NB4 (cell line): ENCODE results near the gene DUS2.
"Not testable (repeated sequence)": the region's sequence is repeated elsewhere in the genome, so short reads cannot be mapped to it uniquely, and the experiment has no call there.

Source experiments
- DNase-seq: peaks from one replicate; pipeline ENCODE4 v3.0.0; 2010; ENCODE audit warnings: low read depth
- H3K4me3 ChIP-seq: one replicate; pipeline ENCODE4 v1.5.1; 2011; ENCODE audit warnings: mild to moderate bottlenecking, low read depth, low read length, moderate library complexity
- CTCF ChIP-seq: IDR thresholded peaks from one replicate; pipeline ENCODE4 v1.5.1; 2012; ENCODE audit warnings: low read depth, low read length
- MAX ChIP-seq: IDR thresholded peaks from 2 replicates; pipeline ENCODE4 v1.6.1; 2011; ENCODE audit warnings: low read depth, low read length
- MYC ChIP-seq: IDR thresholded peaks from 2 replicates; pipeline ENCODE4 v1.6.1; 2011; ENCODE audit warnings: low read depth, low read length
- POLR2A ChIP-seq: IDR thresholded peaks from 2 replicates; pipeline ENCODE4 v1.6.1; 2011; ENCODE audit warnings: mild to moderate bottlenecking; ENCODE audit not compliant: insufficient read length; ENCODE audit errors: extremely low read depth

Gene DUS2

GRCh38 chr16:68115851-68116250 lies 92.8 kb downstream of the DUS2 start:
- DNase-seq: no peak
- TF ChIP-seq CTCF: no peak
- no peak for TF ChIP-seq MYC
- no peak for TF ChIP-seq MAX
- TF ChIP-seq POLR2A: no peak
- no peak overlapping the region for H3K4me3 ChIP-seq

GRCh38 chr16:68116256-68116867 lies 93.3 kb downstream of the DUS2 start:
- 0 out of 2 replicates have a peak, but pooled peaks have one; percentile 8 for TF ChIP-seq MAX
- peak; percentile 44 for TF ChIP-seq CTCF
- no peak for TF ChIP-seq POLR2A
- TF ChIP-seq MYC: no peak
- no peak overlapping the region for H3K4me3 ChIP-seq
- DNase-seq: peak; percentile 60

- TF ChIP-seq POLR2A (no peak), MYC (no peak), MAX (no peak), CTCF (no peak)
- DNase-seq: no peak
- no peak overlapping the region for H3K4me3 ChIP-seq
Measured at GRCh38 chr16:68117884-68118283, 94.8 kb downstream of the DUS2 start.

GRCh38 chr16:68118954-68119353 lies 95.9 kb downstream of the DUS2 start:
- not testable (repeated sequence) for DNase-seq, H3K4me3 ChIP-seq

- DNase-seq, H3K4me3 ChIP-seq: not testable (repeated sequence)
Measured at GRCh38 chr16:68120496-68120895, 97.4 kb downstream of the DUS2 start.

- H3K4me3 ChIP-seq: no peak overlapping the region
- no peak for TF ChIP-seq MYC
- TF ChIP-seq MAX: no peak
- TF ChIP-seq CTCF: no peak
- TF ChIP-seq POLR2A: no peak
- no peak for DNase-seq
Measured at GRCh38 chr16:68126395-68126794, 103.3 kb downstream of the DUS2 start.

GRCh38 chr16:68128577-68129305 lies 105.7 kb downstream of the DUS2 start:
- DNase-seq: no peak
- H3K4me3 ChIP-seq: no peak overlapping the region
- TF ChIP-seq POLR2A (no peak), MAX (no peak), CTCF (no peak), MYC (no peak)
